ENCODE results near the gene ARL3.

The ARL3 gene

GRCh38 chr10:102633287-102633686 is 80.9 kb downstream of the ARL3 start:
- DNase-seq, result no peak

GRCh38 chr10:102632394-102633111 is 81.6 kb downstream of the ARL3 start:
- DNase-seq, result no peak

- DNase-seq, result no peak
Observed at GRCh38 chr10:102631525-102632393, 82.4 kb downstream of the ARL3 start.

- no peak for DNase-seq
Observed at GRCh38 chr10:102630663-102631062, 83.5 kb downstream of the ARL3 start.

- DNase-seq, result no peak
Observed at GRCh38 chr10:102629661-102630614, 84.3 kb downstream of the ARL3 start.

- no peak for DNase-seq
Observed at GRCh38 chr10:102628451-102628911, 85.7 kb downstream of the ARL3 start.

- no peak for DNase-seq
Observed at GRCh38 chr10:102627736-102628293, 86.4 kb downstream of the ARL3 start.

- DNase-seq, result no peak
Observed at GRCh38 chr10:102627291-102627735, 86.9 kb downstream of the ARL3 start.

GRCh38 chr10:102626026-102626685 is 88.0 kb downstream of the ARL3 start:
- DNase-seq, result no peak

- DNase-seq, result no peak
Observed at GRCh38 chr10:102624751-102625645, 89.2 kb downstream of the ARL3 start.

GRCh38 chr10:102624094-102624493 is 90.1 kb downstream of the ARL3 start:
- no peak for DNase-seq
